Measurements from ENCODE around the gene ITIH5. TPM values are rescaled to one million over a fixed set of nuclear protein-coding genes. Genes with fewer than 3 reads are reported as not detected.

Gene ITIH5
- total RNA-seq, 2 donors from 2014 or later, result 15.9 to 74.5 TPM

DNA sequence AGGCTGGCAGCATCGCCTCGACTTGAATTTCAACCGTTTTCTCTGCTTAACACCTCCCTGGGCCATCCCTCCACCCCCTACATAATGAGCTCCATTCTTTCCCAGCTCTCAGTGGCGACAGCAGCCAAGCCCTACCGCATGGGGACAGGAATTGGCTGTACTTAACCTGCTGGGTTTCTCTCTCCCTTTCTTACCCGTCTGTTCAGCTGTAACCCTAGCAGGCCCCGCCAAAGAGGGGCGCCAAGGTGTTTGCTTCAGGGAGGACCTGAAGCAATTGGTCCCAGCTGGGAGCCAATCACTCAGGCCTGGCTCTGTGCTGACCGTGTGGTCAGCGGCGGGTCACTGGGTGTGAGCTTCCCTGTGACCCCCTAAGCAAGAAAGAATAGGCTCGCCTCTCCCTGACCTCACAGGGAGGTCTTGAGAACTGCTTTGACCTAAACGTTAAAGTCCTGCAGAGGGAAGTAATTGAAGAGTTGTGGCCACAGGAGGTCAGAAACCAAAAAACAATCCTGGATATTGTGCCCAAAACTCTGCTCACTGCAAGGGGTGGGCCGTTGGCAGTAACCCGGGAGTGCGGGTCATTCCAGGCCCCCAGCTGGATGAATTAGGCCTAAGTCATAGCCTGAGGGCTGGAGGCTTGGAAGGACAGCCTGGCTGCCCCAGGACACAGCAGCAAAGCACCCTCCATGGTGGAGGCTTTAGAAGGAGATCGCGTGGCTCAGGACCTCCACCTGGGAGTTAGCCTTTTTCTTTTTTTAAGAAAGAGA lies 114.6 kb downstream of the ITIH5 start:
- H3K36me3 ChIP-seq, result no peaks in the 10 kb centered on the region
- no peaks in the 10 kb centered on the region for H3K9me3 ChIP-seq
- peak overlapping the region in 1 of 2 donors; percentile 5 for H3K27ac ChIP-seq
- ATAC-seq (ENCODE audit: insufficient number of reproducible peaks, low FRiP score, low read depth) (no peak), DNase-seq (ENCODE audit: low spot score) (no peak)
- H3K4me1 ChIP-seq (ENCODE audit: control insufficient read depth in 1 of 2, low read depth in 2 of 2), result peaks cover 0 to 12% of the 10 kb centered on the region in 2 donors
- no peak overlapping the region for H3K4me3 ChIP-seq
- TF ChIP-seq, protein P1, sequence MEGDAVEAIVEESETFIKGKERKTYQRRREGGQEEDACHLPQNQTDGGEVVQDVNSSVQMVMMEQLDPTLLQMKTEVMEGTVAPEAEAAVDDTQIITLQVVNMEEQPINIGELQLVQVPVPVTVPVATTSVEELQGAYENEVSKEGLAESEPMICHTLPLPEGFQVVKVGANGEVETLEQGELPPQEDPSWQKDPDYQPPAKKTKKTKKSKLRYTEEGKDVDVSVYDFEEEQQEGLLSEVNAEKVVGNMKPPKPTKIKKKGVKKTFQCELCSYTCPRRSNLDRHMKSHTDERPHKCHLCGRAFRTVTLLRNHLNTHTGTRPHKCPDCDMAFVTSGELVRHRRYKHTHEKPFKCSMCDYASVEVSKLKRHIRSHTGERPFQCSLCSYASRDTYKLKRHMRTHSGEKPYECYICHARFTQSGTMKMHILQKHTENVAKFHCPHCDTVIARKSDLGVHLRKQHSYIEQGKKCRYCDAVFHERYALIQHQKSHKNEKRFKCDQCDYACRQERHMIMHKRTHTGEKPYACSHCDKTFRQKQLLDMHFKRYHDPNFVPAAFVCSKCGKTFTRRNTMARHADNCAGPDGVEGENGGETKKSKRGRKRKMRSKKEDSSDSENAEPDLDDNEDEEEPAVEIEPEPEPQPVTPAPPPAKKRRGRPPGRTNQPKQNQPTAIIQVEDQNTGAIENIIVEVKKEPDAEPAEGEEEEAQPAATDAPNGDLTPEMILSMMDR (IDR thresholded peaks at IDR 0.05), result no peak
- H3K27me3 ChIP-seq (replicated peaks; ENCODE audit: insufficient read depth), result no peaks in the 10 kb centered on the region

DNA sequence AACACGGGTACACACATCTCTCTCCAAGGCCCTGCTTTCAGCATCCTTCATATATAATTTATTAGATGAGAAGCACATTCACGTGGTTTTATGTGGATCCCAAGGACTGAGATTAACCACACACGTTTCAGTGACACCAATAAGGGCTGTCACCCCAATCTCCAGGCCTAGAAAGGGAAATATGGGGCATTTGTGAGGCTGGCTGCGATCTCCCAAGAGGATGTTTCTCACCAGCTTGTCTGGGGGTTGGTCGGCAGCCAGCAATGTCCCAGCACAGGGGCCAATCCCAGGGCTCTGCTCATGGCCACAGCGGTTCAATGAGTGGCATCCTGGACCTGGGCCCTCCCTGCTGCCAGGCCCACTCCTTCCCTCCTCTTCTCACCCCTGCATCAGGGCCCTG lies 115.5 kb downstream of the ITIH5 start:
- H3K36me3 ChIP-seq, result no peaks in the 10 kb centered on the region
- H3K27me3 ChIP-seq (replicated peaks; ENCODE audit: insufficient read depth), result no peaks in the 10 kb centered on the region
- H3K27ac ChIP-seq, result no peak overlapping the region
- H3K4me3 ChIP-seq, result no peak overlapping the region
- ATAC-seq (ENCODE audit: insufficient number of reproducible peaks, low FRiP score, low read depth) (no peak), DNase-seq (ENCODE audit: low spot score) (no peak)
- peaks cover 0 to 12% of the 10 kb centered on the region in 2 donors for H3K4me1 ChIP-seq (ENCODE audit: control insufficient read depth in 1 of 2, low read depth in 2 of 2)
- TF ChIP-seq, protein P1 (IDR thresholded peaks at IDR 0.05), result no peak
- H3K9me3 ChIP-seq, result no peaks in the 10 kb centered on the region

DNA sequence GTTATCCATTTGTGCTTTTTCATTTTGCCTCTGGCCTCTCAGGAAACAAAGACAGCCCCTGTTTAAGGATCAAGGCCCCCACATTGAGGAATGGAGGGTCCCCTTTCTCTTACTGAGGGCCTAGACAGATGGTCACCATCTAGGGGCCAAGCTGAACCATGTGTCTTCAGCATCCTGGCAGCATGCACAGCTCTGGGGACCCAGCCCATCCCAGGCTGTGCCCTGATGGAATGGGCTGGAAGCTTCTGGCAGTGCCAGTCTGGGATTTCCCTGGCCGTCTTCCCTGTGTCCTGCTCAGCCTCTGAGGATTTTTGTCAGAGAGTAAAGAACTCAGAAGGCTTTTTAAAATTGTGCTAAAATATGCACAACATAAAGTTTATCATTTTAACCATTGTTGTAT lies 116.8 kb downstream of the ITIH5 start:
- Histone ChIP-seq H3K4me3 (no peak overlapping the region), H3K4me1 (ENCODE audit: control insufficient read depth in 1 of 2, low read depth in 2 of 2) (peaks cover 0 to 7% of the 10 kb centered on the region in 2 donors), H3K27me3 (replicated peaks; ENCODE audit: insufficient read depth) (no peaks in the 10 kb centered on the region), H3K36me3 (no peaks in the 10 kb centered on the region), H3K9me3 (no peaks in the 10 kb centered on the region), H3K27ac (no peak overlapping the region)
- TF ChIP-seq, protein P1 (IDR thresholded peaks at IDR 0.05), result no peak
- ATAC-seq (ENCODE audit: insufficient number of reproducible peaks, low FRiP score, low read depth) (no peak), DNase-seq (ENCODE audit: low spot score) (no peak)

DNA sequence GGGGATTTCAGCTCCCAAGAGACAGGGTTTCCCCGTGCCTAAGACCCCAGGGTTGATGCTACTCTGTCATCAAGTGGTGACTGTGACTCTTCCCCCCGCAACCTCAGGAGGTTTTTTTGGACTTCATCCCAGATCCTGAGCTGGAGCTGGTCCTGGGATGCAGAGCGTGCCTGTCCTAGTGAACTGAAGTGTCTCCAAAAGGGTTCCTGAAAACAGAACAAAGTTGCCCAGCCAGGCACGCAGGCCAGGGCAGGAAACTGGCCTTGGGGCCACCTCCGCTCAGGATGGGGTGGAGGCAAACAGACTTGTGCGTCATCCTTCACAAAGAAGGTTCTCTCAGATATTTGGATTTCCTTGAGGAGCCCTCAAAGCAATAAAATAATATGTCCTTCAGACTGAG lies 118.9 kb downstream of the ITIH5 start:
- H3K27me3 ChIP-seq (replicated peaks; ENCODE audit: insufficient read depth), result no peaks in the 10 kb centered on the region
- no peak for ATAC-seq (ENCODE audit: insufficient number of reproducible peaks, low FRiP score, low read depth)
- no peak for DNase-seq (ENCODE audit: low spot score)
- H3K9me3 ChIP-seq, result no peaks in the 10 kb centered on the region
- H3K36me3 ChIP-seq, result no peaks in the 10 kb centered on the region
- no peak overlapping the region for H3K27ac ChIP-seq
- H3K4me1 ChIP-seq (ENCODE audit: control insufficient read depth in 1 of 2, low read depth in 2 of 2), result peaks cover 0 to 7% of the 10 kb centered on the region in 2 donors
- H3K4me3 ChIP-seq, result no peak overlapping the region
- TF ChIP-seq, protein P1 (IDR thresholded peaks at IDR 0.05), result no peak

DNA sequence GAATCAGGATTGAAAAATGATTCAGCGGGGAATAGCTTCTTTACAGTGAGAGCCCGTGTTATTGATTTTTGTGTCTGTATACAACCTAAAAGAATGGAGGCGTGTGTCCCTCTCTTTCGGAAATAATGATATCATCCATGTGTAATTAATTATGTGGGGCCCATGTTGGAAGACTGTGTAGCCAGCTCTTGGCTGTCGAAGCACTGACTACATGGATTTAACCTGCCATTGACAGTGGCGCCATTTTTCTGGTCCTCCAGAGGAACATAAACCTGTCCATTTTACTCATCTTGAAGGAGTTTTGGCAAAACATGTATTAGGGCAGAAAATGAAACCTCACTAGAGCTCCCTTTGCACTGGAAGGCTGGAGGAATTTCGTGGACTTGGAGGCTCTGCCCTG lies 119.6 kb downstream of the ITIH5 start:
- no peak for DNase-seq (ENCODE audit: low spot score)
- H3K4me3 ChIP-seq, result no peak overlapping the region
- H3K36me3 ChIP-seq, result no peaks in the 10 kb centered on the region
- TF ChIP-seq, protein P1 (IDR thresholded peaks at IDR 0.05), result no peak
- H3K27me3 ChIP-seq (replicated peaks; ENCODE audit: insufficient read depth), result no peaks in the 10 kb centered on the region
- peaks cover 0 to 7% of the 10 kb centered on the region in 2 donors for H3K4me1 ChIP-seq (ENCODE audit: control insufficient read depth in 1 of 2, low read depth in 2 of 2)
- no peaks in the 10 kb centered on the region for H3K9me3 ChIP-seq
- no peak for ATAC-seq (ENCODE audit: insufficient number of reproducible peaks, low FRiP score, low read depth)
- no peak overlapping the region for H3K27ac ChIP-seq

Measured in thoracic aorta (tissue), 2 donors.